HUES6 (cell line): Measurements from ENCODE around the gene C2orf42.
"Not testable (repeated sequence)": the region's sequence is repeated elsewhere in the genome, so short reads cannot be mapped to it uniquely, and the experiment has no call there.

Source experiments
- H3K27ac ChIP-seq: 2 replicates; pipeline ENCODE4 v1.7.0; 2013; ENCODE audit warnings: low read depth, mild to moderate bottlenecking, low read length, inconsistent platforms
- H3K27me3 ChIP-seq: 2 replicates; pipeline ENCODE4 v1.6.1; 2013; ENCODE audit warnings: low read length; ENCODE audit not compliant: control insufficient read depth, insufficient read depth
- H3K36me3 ChIP-seq: 2 replicates; pipeline ENCODE4 v1.6.1; 2013; ENCODE audit warnings: low read length; ENCODE audit not compliant: control insufficient read depth, insufficient read depth
- H3K4me1 ChIP-seq: 2 replicates; pipeline ENCODE4 v1.6.1; 2013; ENCODE audit warnings: low read length; ENCODE audit not compliant: control insufficient read depth, insufficient read depth
- H3K4me3 ChIP-seq: 2 replicates; pipeline ENCODE4 v1.5.1; 2013; ENCODE audit warnings: low read depth, low read length
- H3K9ac ChIP-seq: one replicate; pipeline ENCODE4 v1.6.1; 2013; ENCODE audit warnings: mild to moderate bottlenecking, low read length
- H3K9me3 ChIP-seq: 2 replicates; pipeline ENCODE4 v1.6.1; 2013; ENCODE audit warnings: low read depth, low read length; ENCODE audit not compliant: control insufficient read depth, insufficient read depth

C2orf42 gene

GRCh38 chr2:70141902-70142589, 48.8 kb downstream of the C2orf42 start:
- peak overlapping the region; percentile 75 for H3K4me3 ChIP-seq
- H3K27me3 ChIP-seq, result no peaks in the 10 kb centered on the region
- peaks cover 31% of the 10 kb centered on the region for H3K4me1 ChIP-seq
- peak overlapping the region; percentile 98 for H3K27ac ChIP-seq
- no peaks in the 10 kb centered on the region for H3K36me3 ChIP-seq
- no peaks in the 10 kb centered on the region for H3K9me3 ChIP-seq
- H3K9ac ChIP-seq, result peak overlapping the region; percentile 99

GRCh38 chr2:70141212-70141901, 49.5 kb downstream of the C2orf42 start:
- no peaks in the 10 kb centered on the region for H3K27me3 ChIP-seq
- peak overlapping the region; percentile 98 for H3K27ac ChIP-seq
- peaks cover 31% of the 10 kb centered on the region for H3K4me1 ChIP-seq
- peak overlapping the region; percentile 75 for H3K4me3 ChIP-seq
- H3K9me3 ChIP-seq, result no peaks in the 10 kb centered on the region
- H3K36me3 ChIP-seq, result no peaks in the 10 kb centered on the region
- H3K9ac ChIP-seq, result peak overlapping the region; percentile 99

- no peaks in the 10 kb centered on the region for H3K36me3 ChIP-seq
- H3K27ac ChIP-seq, result peak overlapping the region; percentile 43; the same call in 1 of the 2 replicates
- H3K9me3 ChIP-seq, result no peaks in the 10 kb centered on the region
- H3K4me1 ChIP-seq, result peaks cover 34% of the 10 kb centered on the region
- H3K9ac ChIP-seq, result peak overlapping the region; percentile 99
- peak overlapping the region; percentile 7; the same call in 1 of the 2 replicates for H3K4me3 ChIP-seq
- H3K27me3 ChIP-seq, result no peaks in the 10 kb centered on the region
These were observed 50.0 kb downstream of the C2orf42 start for GRCh38 chr2:70140791-70141211.

GRCh38 chr2:70134323-70134983, 56.4 kb downstream of the C2orf42 start:
- not testable (repeated sequence) for H3K4me3 ChIP-seq, H3K27ac ChIP-seq, H3K36me3 ChIP-seq, H3K27me3 ChIP-seq, H3K9me3 ChIP-seq, H3K9ac ChIP-seq
- peaks cover 18% of the 10 kb centered on the region for H3K4me1 ChIP-seq

- no peak overlapping the region for H3K4me3 ChIP-seq
- H3K9me3 ChIP-seq, result no peaks in the 10 kb centered on the region
- H3K9ac ChIP-seq, result no peak overlapping the region
- no peaks in the 10 kb centered on the region for H3K36me3 ChIP-seq
- peaks cover 18% of the 10 kb centered on the region for H3K4me1 ChIP-seq
- no peaks in the 10 kb centered on the region for H3K27me3 ChIP-seq
- H3K27ac ChIP-seq, result no peak overlapping the region
These were observed 57.1 kb downstream of the C2orf42 start for GRCh38 chr2:70133491-70134322.

- peaks cover 19% of the 10 kb centered on the region for H3K4me1 ChIP-seq
- H3K27me3 ChIP-seq, result no peaks in the 10 kb centered on the region
- no peak overlapping the region for H3K9ac ChIP-seq
- no peak overlapping the region for H3K27ac ChIP-seq
- no peak overlapping the region for H3K4me3 ChIP-seq
- no peaks in the 10 kb centered on the region for H3K36me3 ChIP-seq
- H3K9me3 ChIP-seq, result no peaks in the 10 kb centered on the region
These were observed 57.7 kb downstream of the C2orf42 start for GRCh38 chr2:70133127-70133452.

- Histone ChIP-seq H3K27me3 (no peaks in the 10 kb centered on the region), H3K9ac (peak overlapping the region; percentile 10), H3K4me3 (no peak overlapping the region), H3K4me1 (peaks cover 23% of the 10 kb centered on the region), H3K9me3 (no peaks in the 10 kb centered on the region), H3K36me3 (no peaks in the 10 kb centered on the region), H3K27ac (peak overlapping the region; percentile 30)
These were observed 58.3 kb downstream of the C2orf42 start for GRCh38 chr2:70132244-70133126.

GRCh38 chr2:70131344-70132143, 59.3 kb downstream of the C2orf42 start:
- H3K27ac ChIP-seq, H3K36me3 ChIP-seq, H3K4me3 ChIP-seq, H3K27me3 ChIP-seq, H3K9me3 ChIP-seq, H3K9ac ChIP-seq: not testable (repeated sequence)
- peaks cover 28% of the 10 kb centered on the region for H3K4me1 ChIP-seq

- Histone ChIP-seq H3K27me3 (no peaks in the 10 kb centered on the region), H3K27ac (no peak overlapping the region), H3K9ac (no peak overlapping the region)
These were observed 62.8 kb downstream of the C2orf42 start for GRCh38 chr2:70128005-70128404.

More at GRCh38 chr2:70128005-70128404, 62.8 kb downstream of the C2orf42 start:
- H3K9me3 ChIP-seq, result no peaks in the 10 kb centered on the region
- H3K4me1 ChIP-seq, result peaks cover 32% of the 10 kb centered on the region
- no peak overlapping the region for H3K4me3 ChIP-seq
- no peaks in the 10 kb centered on the region for H3K36me3 ChIP-seq
